NCI-H748 (cell line): ENCODE data around the gene NOL12.
"Not testable (repeated sequence)": the region's sequence is repeated elsewhere in the genome, so short reads cannot be mapped to it uniquely, and the experiment has no call there.

ENCODE experiments used
- DNase-seq: peaks from one replicate; lab custom pipeline; 2025; ENCODE audit not compliant: unreplicated experiment; lab: John Stamatoyannopoulos, UW

NOL12 gene

GRCh38 chr22:37686002-37686982 is at the start of gene NOL12:
Gene NOL12 (plus strand): TSS chr22:37686343. CDS start chr22:37686393, 50 bp downstream.
- peak; percentile 84 for DNase-seq

DNA sequence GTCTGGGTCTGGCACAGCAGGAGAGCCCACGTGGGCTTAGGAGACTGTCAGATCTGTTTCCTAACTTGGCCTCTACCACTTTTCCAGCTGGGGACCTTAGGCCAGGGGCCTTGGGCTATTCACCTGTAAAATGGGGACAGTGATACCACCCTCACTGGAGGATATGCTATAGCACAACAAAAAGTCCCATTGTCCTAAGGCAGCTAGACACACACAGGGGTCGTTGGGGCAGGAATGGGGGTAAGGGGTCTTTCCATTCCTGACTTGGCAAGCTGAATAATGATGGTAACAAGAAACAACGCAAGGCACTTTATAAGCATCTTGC is 49.2 kb upstream of the NOL12 start:
- no peak for DNase-seq

GRCh38 chr22:37638391-37639069 is 47.6 kb upstream of the NOL12 start:
- DNase-seq = peak; percentile 14

- peak; percentile 60 for DNase-seq
These were observed 46.9 kb upstream of the NOL12 start, which contains the start of gene SH3BP1 for GRCh38 chr22:37639070-37639760. Gene SH3BP1 (plus strand): TSS chr22:37639669. CDS start chr22:37639788, 119 bp downstream.

- peak; percentile 28 for DNase-seq
These were observed 46.2 kb upstream of the NOL12 start for GRCh38 chr22:37639771-37640590.

DNA sequence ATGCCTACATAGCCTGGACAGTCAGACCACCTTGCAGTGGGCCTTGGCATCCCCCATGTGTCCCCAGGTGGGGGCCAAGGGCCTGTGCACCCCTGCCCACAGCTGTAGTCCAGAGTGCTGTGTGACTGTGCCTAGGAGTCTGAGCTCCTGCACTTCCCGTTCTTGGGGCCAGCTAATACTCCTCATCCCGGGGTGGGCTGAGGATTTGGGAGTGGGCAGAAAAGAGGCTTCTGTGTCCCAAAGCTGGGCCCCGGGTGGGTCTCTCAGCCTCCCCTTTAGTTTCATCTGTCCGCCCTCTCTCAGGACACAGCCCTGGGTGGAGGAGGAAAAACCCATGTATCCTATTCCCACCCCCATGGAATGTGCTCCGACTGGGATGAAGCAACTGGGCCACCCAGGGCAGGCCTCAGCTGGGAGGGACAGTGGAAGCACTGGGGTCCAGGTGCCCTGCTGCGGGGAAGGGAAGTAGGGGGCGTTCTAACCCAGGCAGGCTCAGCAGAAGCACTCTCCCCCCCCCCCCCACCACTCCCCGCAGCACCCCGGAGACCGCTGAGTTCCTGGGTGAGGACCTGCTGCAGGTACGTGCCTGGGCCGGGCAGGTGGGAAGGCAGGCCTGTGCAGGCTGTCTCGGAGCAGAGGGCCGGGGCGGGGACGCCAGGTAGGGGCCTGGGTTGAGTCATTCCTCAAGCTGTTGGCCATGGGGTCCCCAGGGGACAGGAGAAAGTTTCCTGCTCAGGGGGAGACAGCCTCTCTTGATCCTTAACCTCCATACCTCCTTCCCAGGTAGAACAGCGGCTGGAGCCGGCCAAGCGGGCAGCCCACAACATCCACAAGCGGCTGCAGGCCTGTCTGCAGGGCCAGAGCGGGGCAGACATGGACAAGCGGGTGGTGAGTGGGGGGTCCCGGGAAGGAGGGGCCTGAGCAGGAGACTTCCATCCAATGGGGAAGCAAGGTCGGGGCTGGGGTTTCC is 45.3 kb upstream of the NOL12 start:
- DNase-seq = no peak

DNA sequence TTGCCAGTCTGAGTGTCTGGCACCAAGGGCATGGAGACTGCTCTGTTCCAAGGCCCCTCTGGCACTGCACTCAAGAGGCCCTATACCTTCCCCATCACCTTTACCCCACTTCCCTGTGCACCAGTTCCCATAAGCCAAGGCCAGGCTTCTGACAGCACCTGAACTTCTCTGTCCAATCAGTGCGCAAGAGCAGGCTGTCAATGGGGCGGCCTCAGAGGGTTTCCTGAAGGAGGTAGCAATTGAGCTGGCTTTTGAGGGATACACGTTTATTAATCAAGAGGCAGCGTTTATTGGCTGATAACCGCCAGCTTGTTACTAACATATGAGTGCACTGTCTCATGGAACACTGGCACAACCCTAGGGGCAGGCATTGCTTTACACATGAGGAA is 44.6 kb upstream of the NOL12 start:
- DNase-seq = no peak

DNA sequence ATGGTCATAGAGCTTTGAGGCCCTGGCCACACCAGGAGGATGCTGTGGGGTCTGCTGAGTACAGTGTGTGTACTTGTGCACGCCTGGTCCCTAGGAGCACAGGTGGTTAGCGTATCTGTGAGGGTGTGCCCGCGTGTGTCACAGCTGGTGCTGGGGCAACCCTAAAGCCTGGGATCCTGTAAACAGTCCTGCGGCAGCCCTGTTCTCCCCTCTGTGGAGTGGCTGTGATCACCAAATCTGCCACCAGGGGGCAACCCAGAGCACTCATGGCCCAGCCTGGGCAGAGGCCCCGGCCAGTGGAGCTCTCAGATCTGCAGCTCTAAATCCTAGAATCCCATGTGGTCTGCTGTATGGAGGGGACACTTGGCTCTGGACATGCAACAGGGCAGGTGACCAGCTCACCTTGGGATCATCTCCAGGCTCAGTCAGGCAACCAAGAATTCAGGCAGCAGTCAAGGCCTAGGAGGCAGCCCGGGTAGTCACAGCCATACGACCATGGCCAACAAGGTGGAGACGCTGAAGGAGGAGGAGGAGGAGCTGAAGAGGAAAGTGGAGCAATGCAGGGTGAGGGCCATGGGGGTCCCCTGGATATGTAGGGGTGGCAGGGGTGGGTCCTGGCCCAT is 42.8 kb upstream of the NOL12 start:
- DNase-seq = peak; percentile 39

GRCh38 chr22:37647317-37647716 is 38.8 kb upstream of the NOL12 start:
- DNase-seq = no peak

DNA sequence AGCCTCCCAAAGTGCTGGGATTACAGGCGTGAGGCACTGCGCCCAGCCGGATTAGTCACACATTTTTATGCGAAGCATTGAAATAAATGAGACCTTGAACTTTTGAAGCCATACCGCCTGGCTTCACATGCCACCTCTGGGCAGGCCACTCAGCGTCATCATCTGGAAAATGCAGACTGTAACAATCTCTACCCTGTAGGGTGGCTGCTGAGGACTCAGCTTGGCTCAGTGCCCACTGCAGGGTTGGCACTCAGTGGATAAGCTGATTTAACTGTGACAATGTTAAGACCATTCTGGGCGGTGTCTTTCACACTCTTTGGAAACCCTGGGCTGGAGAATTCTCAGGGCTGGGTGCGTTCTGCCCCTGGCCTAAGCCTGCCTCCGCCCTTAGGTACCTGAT is 38.2 kb upstream of the NOL12 start:
- no peak for DNase-seq

DNA sequence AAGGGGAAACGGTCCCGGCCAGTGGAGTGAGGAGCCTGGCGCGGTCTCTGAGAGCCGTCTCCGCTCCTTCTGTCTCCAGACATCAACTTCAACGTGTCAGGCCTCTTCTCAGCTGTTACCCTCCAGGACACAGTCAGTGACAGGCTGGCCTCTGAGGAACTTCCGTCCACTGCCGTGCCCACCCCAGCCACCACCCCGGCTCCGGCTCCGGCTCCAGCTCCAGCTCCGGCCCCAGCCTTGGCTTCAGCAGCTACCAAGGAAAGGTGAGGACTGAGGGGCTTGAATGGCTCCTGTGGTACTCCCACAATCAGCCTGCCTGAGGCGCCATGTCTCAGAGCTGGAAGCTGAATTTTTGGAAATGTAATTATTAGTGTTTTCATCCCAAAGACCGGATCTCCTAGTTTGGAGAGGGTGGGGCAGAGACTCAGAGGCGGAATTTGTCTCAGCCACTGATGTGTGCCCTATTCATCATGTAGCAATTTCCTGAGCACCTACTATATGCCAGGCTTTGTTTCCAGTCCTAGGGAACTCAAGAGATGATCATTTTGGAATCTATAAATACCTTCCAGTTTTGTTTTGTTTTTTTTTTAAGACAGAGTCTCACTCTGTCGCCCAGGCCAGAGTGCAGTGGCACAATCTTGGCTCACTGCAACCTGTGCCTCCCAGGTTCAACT is 35.5 kb upstream of the NOL12 start:
- DNase-seq = no peak

DNA sequence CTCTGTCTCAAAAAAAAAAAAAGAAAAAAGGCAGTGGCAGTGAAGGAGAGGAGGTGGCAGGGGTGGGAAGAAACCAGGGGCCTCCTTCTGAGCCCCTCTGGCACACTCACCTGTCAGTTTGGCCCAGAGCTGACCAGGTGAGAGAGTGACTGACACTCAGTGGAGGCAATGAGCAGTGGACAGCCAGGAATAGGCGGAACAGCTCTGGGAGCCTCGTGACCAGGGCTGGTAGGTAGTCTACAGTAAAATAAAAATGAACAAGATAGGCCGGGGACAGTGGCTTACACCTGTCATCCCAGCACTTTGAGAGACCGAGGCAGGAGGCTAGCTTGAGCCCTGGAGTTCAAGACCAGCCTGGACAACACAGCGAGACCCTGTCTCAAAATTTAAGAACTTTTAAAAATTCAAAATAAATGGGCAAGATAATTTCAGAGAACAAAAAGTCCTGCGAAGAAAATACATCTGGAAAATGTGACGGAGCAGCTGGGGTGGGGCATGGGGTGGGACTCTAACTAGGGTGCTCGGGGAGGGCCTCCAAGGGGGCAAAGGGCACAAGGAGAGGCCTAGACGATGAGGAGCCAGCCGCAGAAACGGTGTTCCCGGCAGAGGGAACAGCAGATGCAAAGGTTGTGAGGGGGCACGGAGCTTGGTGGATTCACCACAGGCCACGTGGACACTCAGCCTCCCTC is 31.4 kb upstream of the NOL12 start:
- DNase-seq = no peak

- no peak for DNase-seq
These were observed 30.9 kb upstream of the NOL12 start for GRCh38 chr22:37655252-37655563.

DNA sequence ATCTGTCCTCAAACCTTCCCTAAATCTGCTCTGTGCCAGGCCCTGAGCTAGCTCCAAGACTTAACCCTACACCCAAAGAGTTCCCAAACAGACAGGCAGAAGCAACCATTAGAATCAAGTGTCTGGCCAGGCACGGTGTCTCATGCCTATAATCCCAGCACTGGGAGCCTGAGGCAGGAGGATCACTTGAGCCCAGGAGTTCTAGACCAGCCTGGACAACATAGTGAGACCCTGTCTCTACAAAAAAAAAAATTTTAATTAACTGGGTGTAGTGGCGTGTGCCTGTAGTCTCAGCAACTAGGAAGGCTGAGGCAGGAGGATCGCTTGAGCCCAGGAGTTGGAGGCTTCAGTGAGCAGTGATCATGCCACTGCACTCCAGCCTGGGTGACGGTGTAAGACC is 29.6 kb upstream of the NOL12 start:
- DNase-seq = not testable (repeated sequence)

- peak; percentile 25 for DNase-seq
These were observed 28.5 kb upstream of the NOL12 start for GRCh38 chr22:37657590-37658132.

DNA sequence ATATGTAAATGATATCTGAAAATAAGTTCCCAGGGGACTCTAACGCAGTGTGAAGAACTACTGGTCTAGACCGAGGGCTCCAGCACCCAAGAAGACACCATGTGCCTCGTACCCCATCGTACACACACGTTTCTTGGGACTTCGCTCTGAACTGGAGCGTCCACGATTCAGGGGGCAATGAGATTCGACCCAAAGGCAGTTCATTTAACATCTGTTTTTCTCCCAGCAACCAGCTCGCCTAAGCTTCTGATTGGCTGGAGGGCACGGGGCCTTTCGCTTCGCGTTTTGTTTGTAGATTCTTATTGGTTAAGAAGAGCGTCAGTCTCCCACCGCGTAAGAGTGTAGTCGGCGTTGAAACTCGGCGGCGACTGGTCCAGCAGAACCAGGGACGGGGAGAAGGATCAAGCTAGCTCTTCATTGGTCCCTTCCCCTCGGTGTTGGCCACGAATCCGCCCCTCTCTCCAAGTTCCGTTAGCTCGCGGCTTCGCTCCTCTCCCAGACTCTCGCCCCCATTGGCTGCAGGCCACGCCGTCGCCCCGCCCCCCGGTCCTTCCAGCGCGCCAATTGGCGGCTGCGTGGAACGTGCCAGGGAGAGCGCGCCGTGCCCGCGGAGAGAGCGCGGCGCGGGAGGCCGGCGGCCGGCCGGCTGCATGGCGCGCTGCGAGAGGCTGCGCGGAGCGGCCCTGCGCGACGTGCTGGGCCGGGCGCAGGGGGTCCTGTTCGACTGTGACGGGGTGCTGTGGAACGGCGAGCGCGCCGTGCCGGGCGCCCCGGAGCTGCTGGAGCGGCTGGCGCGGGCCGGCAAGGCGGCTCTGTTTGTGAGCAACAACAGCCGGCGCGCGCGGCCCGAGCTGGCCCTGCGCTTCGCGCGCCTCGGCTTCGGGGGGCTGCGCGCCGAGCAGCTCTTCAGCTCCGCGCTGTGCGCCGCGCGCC is 27.7 kb upstream of the NOL12 start, which contains the start of gene PDXP:
PDXP (plus strand) TSS at position 591 of the 933 bp plus-strand sequence; CDS start at position 651, 60 bp downstream.
- peak; percentile 99 for DNase-seq
